IPS DF 4.7 (cell line): ENCODE results near the gene ERC2.

Experiments used
- DNase-seq: peaks from one replicate; pipeline ENCODE4 v3.0.0-alpha.2; 2013; ENCODE audit warnings: low spot score; ENCODE audit errors: extremely low read depth

ERC2 gene

GRCh38 chr3:55891106-55891505 is 577.2 kb downstream of the ERC2 start:
- DNase-seq: no peak

GRCh38 chr3:55888282-55888885 is 579.9 kb downstream of the ERC2 start:
- DNase-seq: no peak

GRCh38 chr3:55885721-55886120 is 582.5 kb downstream of the ERC2 start:
- no peak for DNase-seq

GRCh38 chr3:55884491-55885285 is 583.6 kb downstream of the ERC2 start:
- DNase-seq: no peak

- no peak for DNase-seq
These were observed 584.2 kb downstream of the ERC2 start for GRCh38 chr3:55884066-55884465.

GRCh38 chr3:55882006-55882405 is 586.3 kb downstream of the ERC2 start:
- no peak for DNase-seq

GRCh38 chr3:55880357-55880756 is 587.9 kb downstream of the ERC2 start:
- DNase-seq: no peak

GRCh38 chr3:55879901-55880331 is 588.4 kb downstream of the ERC2 start:
- DNase-seq: no peak

- DNase-seq: no peak
These were observed 590.6 kb downstream of the ERC2 start for GRCh38 chr3:55877703-55878102.

GRCh38 chr3:55876560-55876959 is 591.7 kb downstream of the ERC2 start:
- DNase-seq: no peak

GRCh38 chr3:55875113-55875512 is 593.2 kb downstream of the ERC2 start:
- DNase-seq: no peak

- DNase-seq: no peak
These were observed 594.6 kb downstream of the ERC2 start for GRCh38 chr3:55873523-55874254.

GRCh38 chr3:55870594-55870993 is 597.7 kb downstream of the ERC2 start:
- DNase-seq: no peak

GRCh38 chr3:55868347-55868746 is 599.9 kb downstream of the ERC2 start:
- no peak for DNase-seq

- DNase-seq: no peak
These were observed 605.2 kb downstream of the ERC2 start for GRCh38 chr3:55863028-55863427.

- no peak for DNase-seq
These were observed 608.1 kb downstream of the ERC2 start for GRCh38 chr3:55860049-55860721.

- no peak for DNase-seq
These were observed 609.0 kb downstream of the ERC2 start for GRCh38 chr3:55859305-55859704.

- DNase-seq: no peak
These were observed 609.5 kb downstream of the ERC2 start for GRCh38 chr3:55858727-55859126.

- DNase-seq: no peak
These were observed 610.0 kb downstream of the ERC2 start for GRCh38 chr3:55858302-55858701.

GRCh38 chr3:55857633-55858032 is 610.6 kb downstream of the ERC2 start:
- no peak for DNase-seq

GRCh38 chr3:55855311-55855710 is 613.0 kb downstream of the ERC2 start:
- no peak for DNase-seq

GRCh38 chr3:55854494-55854893 is 613.8 kb downstream of the ERC2 start:
- DNase-seq: no peak
